ENCODE measurements around the gene SPRYD3.
A peak's percentile ranks its signal among the peaks of the same experiment; 100 is the strongest.

DNA sequence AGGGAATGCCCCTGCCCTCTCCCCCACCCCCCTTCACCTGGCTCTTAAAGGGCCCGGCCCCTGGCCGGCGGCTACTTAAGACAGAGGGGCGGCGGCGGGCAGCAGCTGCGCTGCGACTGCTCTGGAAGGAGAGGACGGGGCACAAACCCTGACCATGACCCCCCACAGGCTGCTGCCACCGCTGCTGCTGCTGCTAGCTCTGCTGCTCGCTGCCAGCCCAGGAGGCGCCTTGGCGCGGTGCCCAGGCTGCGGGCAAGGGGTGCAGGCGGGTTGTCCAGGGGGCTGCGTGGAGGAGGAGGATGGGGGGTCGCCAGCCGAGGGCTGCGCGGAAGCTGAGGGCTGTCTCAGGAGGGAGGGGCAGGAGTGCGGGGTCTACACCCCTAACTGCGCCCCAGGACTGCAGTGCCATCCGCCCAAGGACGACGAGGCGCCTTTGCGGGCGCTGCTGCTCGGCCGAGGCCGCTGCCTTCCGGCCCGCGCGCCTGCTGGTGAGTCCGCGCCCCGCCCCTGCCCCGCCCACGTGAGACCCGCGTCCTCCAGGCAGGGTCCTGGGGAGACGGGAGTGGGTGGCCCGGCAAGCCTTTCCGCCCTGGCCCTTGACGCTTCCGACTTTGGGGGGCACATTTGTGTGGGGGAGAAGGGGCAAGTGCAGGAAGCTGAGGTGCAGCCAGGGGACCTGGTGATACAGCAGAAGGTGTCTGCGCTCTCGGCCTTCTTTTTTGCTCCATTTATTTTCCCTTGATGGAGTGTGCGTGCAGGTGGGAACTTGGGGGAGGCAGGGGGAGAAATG lies 18.6 kb upstream of the SPRYD3 start, which contains the start of gene IGFBP6:
- TF ChIP-seq, protein P1, sequence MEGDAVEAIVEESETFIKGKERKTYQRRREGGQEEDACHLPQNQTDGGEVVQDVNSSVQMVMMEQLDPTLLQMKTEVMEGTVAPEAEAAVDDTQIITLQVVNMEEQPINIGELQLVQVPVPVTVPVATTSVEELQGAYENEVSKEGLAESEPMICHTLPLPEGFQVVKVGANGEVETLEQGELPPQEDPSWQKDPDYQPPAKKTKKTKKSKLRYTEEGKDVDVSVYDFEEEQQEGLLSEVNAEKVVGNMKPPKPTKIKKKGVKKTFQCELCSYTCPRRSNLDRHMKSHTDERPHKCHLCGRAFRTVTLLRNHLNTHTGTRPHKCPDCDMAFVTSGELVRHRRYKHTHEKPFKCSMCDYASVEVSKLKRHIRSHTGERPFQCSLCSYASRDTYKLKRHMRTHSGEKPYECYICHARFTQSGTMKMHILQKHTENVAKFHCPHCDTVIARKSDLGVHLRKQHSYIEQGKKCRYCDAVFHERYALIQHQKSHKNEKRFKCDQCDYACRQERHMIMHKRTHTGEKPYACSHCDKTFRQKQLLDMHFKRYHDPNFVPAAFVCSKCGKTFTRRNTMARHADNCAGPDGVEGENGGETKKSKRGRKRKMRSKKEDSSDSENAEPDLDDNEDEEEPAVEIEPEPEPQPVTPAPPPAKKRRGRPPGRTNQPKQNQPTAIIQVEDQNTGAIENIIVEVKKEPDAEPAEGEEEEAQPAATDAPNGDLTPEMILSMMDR (IDR thresholded peaks at IDR 0.05) = peak in 1 of 3 donors; percentile 22
- TF ChIP-seq POLR2A (IDR thresholded peaks at IDR 0.05) = no peak
